Activated CD8-positive, alpha-beta T cell treated with anti-CD3 and anti-CD28 coated beads for 36 hours (primary cell): ENCODE measurements around the gene HYOU1. TPM values are rescaled to one million over a fixed set of nuclear protein-coding genes. Genes with fewer than 3 reads are reported as not detected.

Experiments used
- ATAC-seq: fragments of 200-7000 bp; cut with Tn5 transposase; one replicate; pipeline ENCODE4 v1.10.0; 2021; ENCODE audit warnings: mild to moderate bottlenecking, moderate library complexity
- CTCF ChIA-PET: fragments of 350-600 bp; sonication (Branson Sonifier 250); formaldehyde crosslinking; loops from one replicate; lab custom pipeline; 2021; ENCODE audit warnings: antibody characterized with exemption; lab: Charles Lee
- POLR2A ChIA-PET: fragments of 350-600 bp; sonication (Branson Sonifier 250); formaldehyde crosslinking; loops from one replicate; lab custom pipeline; 2021; ENCODE audit warnings: antibody characterized with exemption; lab: Charles Lee
- DNase-seq: peaks from one replicate; pipeline ENCODE4 v3.0.0-alpha.2; 2020
- H3K27ac Mint-ChIP-seq: one replicate; pipeline ENCODE4 v1.8.0; 2021; ENCODE audit warnings: mild to moderate bottlenecking, mixed read lengths
- H3K27me3 Mint-ChIP-seq: one replicate; pipeline ENCODE4 v1.8.0; 2021; ENCODE audit warnings: mixed read lengths
- H3K36me3 Mint-ChIP-seq: one replicate; pipeline ENCODE4 v1.8.0; 2021; ENCODE audit warnings: low read depth, mixed read lengths
- H3K4me1 Mint-ChIP-seq: one replicate; pipeline ENCODE4 v1.8.0; 2021; ENCODE audit warnings: low read depth, mixed read lengths
- H3K4me3 Mint-ChIP-seq: one replicate; pipeline ENCODE4 v1.8.0; 2021; ENCODE audit warnings: mild to moderate bottlenecking, moderate library complexity, mixed read lengths
- H3K9me3 Mint-ChIP-seq: one replicate; pipeline ENCODE4 v1.8.0; 2021; ENCODE audit warnings: mixed read lengths
- CTCF ChIP-seq: fragments of 200-600 bp; IDR thresholded peaks from one replicate; pipeline ENCODE4 v1.8.0; 2022; ENCODE audit warnings: antibody characterized with exemption, mild to moderate bottlenecking
- intact Hi-C: fragments of 100-400 bp; cut with micrococcal nuclease; formaldehyde crosslinking; loops from one replicate; pipeline ENCODE4 v1.10.0; 2022
- total RNA-seq, 2 experiments: library from RNA; stranded (reverse); gene quantifications; one replicate each; pipeline ENCODE4 v1.2.3, GENCODE V29; 2021

Gene HYOU1
- total RNA-seq, 2 experiments from 2014 or later: 92.4 to 101 TPM

DNA sequence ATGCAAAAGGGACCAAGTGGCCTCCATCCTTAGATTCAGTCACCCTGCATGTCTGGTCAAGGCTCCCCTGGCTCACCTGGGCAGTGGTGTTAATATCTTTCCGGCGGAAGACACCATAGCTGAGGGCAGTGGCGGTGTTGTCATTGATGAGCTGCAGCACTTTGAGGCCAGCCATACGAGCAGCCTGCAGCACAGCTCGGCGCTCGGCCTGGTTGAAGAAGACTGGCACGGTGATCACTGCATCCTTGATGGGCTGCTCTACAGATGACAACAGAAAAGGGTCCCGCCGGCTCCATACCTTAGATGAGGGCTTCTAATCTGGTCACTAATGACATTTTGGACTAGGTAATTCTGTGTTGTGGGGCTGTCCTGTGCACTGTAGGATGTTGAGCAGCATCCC lies 2.6 kb downstream of the HYOU1 start:
- H3K4me1 Mint-ChIP-seq: peaks cover 45% of the 10 kb centered on the region
- ChIA-PET CTCF (interaction anchor here (1.0 to 4.3 kb wide), 3 partner anchors 11 to 32 kb away, joined by 3 to 18 read pairs (median 5); partner anchors contain the start of gene SLC37A4), POLR2A (interaction anchor here (0.7 to 3.7 kb wide), 8 partner anchors 10 to 67 kb away, joined by 3 to 26 read pairs (median 6); partner anchors contain the start of genes HINFP, RPS25, SLC37A4 and TRAPPC4)
- peaks cover 56% of the 10 kb centered on the region for H3K36me3 Mint-ChIP-seq
- ATAC-seq (no peak), DNase-seq (no peak)
- no peak for TF ChIP-seq CTCF
- no peak overlapping the region for H3K4me3 Mint-ChIP-seq
- H3K27me3 Mint-ChIP-seq: no peaks in the 10 kb centered on the region
- no peak overlapping the region for H3K27ac Mint-ChIP-seq
- H3K9me3 Mint-ChIP-seq: no peaks in the 10 kb centered on the region
- intact Hi-C loops: no loop called here

DNA sequence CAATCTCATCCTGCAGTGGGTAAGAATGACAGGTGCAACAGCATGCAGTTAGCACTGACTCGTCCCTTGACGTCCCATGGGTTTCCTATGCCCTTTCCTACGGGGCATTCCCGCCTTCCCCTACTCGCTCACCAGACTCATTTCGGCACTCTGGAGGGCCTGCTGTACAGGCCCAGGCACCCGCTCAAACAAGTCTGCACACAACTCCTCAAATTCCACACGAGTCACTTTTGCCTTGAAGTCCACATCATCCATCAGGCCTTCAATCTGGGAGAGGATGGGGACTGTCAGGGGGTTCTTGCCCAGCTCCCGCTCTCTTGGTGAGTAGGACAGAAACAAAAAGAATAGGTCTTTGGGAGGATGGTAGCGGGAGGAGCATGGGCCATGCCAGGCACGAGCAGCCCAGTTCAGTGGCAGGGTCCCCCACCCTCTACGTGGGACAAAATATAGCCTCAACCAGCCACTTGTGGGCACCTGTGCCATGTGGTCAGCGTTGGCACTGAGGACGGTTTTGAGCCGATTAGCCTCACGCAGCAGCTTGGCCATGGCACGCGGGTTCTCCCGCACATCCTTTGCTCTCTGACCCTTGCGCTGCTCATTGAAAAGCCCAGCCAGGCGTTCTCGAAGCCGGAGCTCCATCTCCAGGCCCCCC lies 4.7 kb downstream of the HYOU1 start:
- Mint-ChIP-seq H3K27me3 (no peaks in the 10 kb centered on the region), H3K36me3 (peaks cover 71% of the 10 kb centered on the region), H3K27ac (peak overlapping the region; percentile 41), H3K4me1 (peaks cover 37% of the 10 kb centered on the region), H3K4me3 (no peak overlapping the region), H3K9me3 (no peaks in the 10 kb centered on the region)
- ChIA-PET CTCF (no interaction called here), POLR2A (interaction anchor here (1.1 to 1.9 kb wide), 4 partner anchors 8 to 42 kb away, joined by 3 to 9 read pairs (median 5); partner anchors contain the start of genes SLC37A4 and TRAPPC4)
- intact Hi-C loops: no loop called here
- DNase-seq (no peak), ATAC-seq (no peak)
- TF ChIP-seq CTCF: no peak

DNA sequence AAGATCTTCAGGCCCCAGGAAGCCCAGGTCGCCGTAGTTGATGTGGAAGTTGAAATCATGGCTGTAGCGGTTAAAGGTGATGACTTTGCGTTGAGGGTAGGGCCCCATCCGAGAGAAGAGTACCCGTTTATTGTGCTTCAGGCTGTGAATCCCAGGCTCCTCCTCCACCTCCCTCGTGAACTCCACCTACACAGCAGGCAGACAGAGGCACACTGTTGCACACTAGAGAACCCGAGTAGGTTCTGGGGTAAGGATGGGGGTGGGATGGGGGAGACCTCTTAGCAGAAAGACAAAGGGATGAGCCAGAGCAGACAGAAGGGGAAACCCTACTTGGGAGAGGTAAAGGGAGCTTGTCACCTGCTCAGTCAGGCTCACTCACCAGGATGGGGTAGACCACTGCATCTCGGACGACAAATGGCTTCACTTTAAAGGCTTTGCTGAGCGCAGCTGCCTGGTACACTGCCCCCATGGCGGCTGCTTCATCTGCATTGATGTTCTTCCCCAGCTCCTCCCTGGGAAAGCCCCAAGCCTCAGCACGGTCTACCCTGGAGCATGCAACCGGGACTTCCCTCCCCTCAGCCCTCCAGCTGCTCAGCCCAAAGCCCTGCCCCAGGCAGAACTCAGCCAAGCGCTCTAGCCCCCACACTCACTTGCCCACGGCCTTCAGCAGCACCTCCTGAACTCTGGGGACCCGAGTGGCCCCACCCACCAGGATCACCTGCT lies 5.4 kb downstream of the HYOU1 start:
- POLR2A ChIA-PET: interaction anchor here (0.6 to 1.9 kb wide), 7 partner anchors 9 to 1826 kb away, joined by 3 to 9 read pairs (median 3); partner anchors contain the start of gene SLC37A4
- Mint-ChIP-seq H3K4me1 (peaks cover 37% of the 10 kb centered on the region), H3K27me3 (no peaks in the 10 kb centered on the region), H3K36me3 (peaks cover 73% of the 10 kb centered on the region), H3K9me3 (no peaks in the 10 kb centered on the region), H3K4me3 (no peak overlapping the region), H3K27ac (peak overlapping the region; percentile 55)
- intact Hi-C loops: no loop called here
- peak; percentile 28 for ATAC-seq
- DNase-seq: peak; percentile 34
- CTCF ChIA-PET: no interaction called here
- TF ChIP-seq CTCF: no peak

GRCh38 chr11:119049081-119049480 lies 7.9 kb downstream of the HYOU1 start:
- H3K36me3 Mint-ChIP-seq: peaks cover 61% of the 10 kb centered on the region
- no peak for TF ChIP-seq CTCF

More at GRCh38 chr11:119049081-119049480, 7.9 kb downstream of the HYOU1 start:
- Mint-ChIP-seq H3K4me1 (peaks cover 21% of the 10 kb centered on the region), H3K27ac (no peak overlapping the region), H3K9me3 (no peaks in the 10 kb centered on the region), H3K27me3 (no peaks in the 10 kb centered on the region), H3K4me3 (no peak overlapping the region)
- ChIA-PET POLR2A (interaction anchor here (0.6 kb wide), 1 partner anchor 45 kb away, joined by 3 read pairs; no protein-coding TSS in a partner anchor), CTCF (interaction anchor here (2.0 kb wide), 1 partner anchor 18 kb away, joined by 7 read pairs; the partner anchor contains the start of gene SLC37A4)
- intact Hi-C loops: no loop called here
- ATAC-seq: no peak
- DNase-seq: no peak
